Hematopoietic multipotent progenitor cell treated with erythropoietin and hydrocortisone succinate and interleukin-3 and kit ligand, for 8 days (in vitro differentiated cells): ENCODE results near the gene IL3.

ENCODE experiments used
- DNase-seq: peaks from one replicate; pipeline ENCODE4 v3.0.0-alpha.2; 2015

The IL3 gene

GRCh38 chr5:132026516-132027008, 33.9 kb upstream of the IL3 start:
- no peak for DNase-seq

DNA sequence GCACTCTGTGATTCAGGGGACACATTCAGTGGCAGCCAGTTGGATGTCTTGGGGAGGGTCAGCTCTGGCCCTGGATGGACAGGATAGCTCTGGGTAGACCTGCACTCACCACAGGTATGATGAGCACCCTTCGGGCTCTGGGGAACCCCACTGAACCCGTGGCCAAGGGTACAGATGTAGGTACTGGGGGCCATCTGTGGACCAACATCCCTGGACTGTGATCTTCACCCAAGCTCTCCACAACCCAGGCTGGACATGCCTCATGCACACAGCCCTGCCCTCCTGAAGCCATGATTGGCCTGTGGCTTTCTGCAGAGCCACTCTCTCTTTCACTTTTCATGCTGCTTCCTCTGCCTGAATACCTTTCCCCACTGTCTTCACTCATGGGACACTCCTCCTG, 33.4 kb upstream of the IL3 start:
- no peak for DNase-seq

GRCh38 chr5:132029609-132030330, 30.7 kb upstream of the IL3 start:
- no peak for DNase-seq

GRCh38 chr5:132030610-132031009, 29.8 kb upstream of the IL3 start:
- no peak for DNase-seq

DNA sequence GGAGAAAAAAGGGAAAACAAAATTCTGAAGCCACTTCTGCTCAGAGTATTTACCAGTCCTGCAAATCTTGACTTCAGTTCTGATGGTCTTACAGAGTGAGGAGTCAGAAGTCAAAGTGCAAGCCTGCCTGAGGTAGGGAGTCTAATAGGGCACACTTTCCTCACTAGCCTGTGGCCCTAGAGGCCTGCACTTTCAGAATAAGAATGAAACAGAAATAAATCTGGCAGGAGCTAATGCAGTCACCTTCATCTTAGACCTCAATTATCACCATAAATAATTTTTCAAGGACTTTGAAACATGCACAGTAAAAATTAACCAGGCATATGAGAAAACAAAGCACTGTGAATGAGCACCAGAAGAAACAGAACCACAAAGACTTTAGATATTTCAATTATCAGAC, 28.3 kb upstream of the IL3 start:
- DNase-seq: no peak

- DNase-seq: no peak
These were observed 27.3 kb upstream of the IL3 start for GRCh38 chr5:132033122-132033521.

- no peak for DNase-seq
These were observed 23.1 kb upstream of the IL3 start for GRCh38 chr5:132037353-132037752.

GRCh38 chr5:132044207-132044606, 16.2 kb upstream of the IL3 start:
- DNase-seq: no peak

DNA sequence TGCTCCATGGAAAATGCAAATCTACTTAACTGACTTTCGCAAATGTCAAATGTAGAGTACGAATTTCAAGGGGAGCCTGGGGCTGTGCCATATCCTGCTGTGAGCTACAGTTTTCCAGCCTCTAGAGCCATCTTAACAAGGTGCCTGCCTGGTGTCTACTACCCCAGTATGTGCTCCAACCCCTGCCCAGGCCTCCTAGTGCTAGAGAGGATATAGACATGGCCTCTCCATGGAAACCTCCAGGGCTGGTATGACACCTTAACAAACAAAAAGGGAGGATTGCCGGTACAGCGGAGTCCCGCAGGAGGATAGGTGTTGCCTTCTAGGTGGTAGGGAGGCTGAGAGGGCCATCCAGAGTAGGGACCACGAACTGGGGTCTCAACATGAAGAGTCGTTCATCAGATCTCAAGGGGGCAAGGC, 13.6 kb upstream of the IL3 start:
- DNase-seq: no peak

- no peak for DNase-seq
These were observed 11.4 kb upstream of the IL3 start for GRCh38 chr5:132049093-132049492.

DNA sequence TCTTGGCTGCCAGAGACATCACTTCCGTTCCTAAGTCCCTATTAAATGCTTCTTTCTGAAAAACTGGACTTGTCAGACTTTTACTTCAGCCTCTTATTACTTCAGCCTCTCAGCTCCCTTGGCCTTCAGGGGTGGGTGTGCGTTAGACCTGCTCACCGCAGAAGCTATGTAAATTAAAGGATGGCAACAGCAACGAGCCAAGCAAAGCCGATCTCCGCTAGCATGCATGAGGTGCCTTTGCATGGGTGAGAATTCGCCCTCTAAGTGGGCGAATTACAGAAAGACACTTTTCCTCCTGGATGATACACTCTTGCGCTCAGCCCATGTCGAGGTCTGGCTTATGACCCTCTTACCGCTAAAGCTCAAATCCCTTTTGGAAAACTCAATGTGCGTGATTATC, 10.9 kb upstream of the IL3 start:
- DNase-seq: no peak

DNA sequence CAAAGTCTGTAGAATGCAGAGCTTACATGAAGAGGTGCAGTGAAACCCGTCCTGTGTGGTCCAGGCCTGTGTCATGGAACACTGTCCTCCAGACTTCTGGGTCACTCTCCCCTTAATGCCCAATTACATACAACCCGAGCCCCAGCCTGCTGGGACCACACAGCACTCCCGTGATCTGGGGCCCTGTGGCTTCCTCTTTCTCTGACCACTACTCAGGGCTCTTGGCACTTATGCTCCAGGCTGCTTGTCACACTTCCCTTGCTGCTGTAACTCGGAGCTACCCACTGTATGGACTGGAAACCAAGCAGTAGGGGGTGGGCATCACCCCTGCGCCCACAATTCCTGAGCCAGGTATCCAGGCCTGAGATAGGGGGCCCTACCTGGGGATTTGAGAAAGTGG, 10.3 kb upstream of the IL3 start:
- DNase-seq: no peak

DNA sequence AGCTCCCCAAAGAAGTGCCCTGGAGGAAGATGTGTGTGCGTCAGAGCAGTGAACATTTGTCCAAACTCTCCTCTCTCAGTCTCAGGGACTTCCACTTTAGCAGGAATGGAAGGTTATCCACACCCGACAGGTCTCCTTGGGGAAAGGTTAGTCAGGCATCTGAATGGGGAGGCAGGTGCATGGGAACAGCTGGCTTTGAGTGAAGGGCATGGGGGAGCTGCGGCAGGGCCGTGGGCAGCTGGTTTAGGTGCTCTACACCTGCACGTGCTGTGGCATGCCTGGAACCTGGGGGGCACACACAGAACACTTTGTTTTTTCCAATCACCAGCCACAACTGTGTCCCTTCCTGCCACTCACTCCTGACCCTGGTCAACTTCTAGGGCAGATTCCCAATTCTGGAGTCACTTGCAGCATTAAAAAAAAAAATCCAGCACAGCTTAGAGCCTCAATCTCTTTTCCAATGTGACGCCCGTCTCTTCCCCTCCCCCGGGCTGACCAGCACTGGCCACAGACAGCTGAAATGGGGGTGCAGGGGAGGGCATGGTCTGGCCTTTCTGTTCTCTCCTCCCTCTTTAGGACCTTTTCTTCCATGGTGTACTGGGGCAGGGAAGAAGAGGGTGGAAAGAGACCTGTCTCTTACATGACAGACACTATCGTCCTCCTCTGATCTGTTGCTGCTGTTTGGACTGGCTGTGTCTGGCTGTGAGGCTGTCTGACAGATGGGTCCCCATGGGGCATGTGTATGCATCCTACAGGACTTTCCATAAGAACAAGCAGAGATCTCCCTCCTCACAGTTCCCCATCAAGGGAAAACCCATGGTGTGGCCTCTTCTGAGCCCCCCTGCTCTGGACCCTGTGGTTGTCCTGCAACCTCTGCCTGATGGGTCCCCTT, 9.5 kb upstream of the IL3 start:
- no peak for DNase-seq

DNA sequence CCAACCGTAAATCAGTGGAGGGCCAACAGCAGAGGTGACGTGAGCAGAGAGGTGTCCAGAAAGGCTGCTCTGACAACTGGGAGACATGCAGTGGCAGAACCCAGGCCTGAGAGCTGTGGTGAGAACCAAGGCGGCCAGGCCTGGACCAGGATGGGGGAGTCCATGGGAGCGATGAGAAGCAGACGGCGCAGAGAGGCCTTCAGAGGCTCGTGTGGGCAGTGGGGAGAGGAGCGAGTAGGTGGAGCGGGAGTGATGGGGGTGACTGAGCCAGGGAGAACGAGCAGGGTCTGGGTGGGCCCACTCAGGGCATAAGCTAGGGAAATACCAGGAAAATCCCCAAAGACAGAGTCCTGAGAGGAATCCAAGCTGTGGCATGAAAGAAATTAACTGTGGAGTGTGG, 7.9 kb upstream of the IL3 start:
- no peak for DNase-seq

GRCh38 chr5:132053483-132053882, 7.0 kb upstream of the IL3 start:
- DNase-seq: no peak

DNA sequence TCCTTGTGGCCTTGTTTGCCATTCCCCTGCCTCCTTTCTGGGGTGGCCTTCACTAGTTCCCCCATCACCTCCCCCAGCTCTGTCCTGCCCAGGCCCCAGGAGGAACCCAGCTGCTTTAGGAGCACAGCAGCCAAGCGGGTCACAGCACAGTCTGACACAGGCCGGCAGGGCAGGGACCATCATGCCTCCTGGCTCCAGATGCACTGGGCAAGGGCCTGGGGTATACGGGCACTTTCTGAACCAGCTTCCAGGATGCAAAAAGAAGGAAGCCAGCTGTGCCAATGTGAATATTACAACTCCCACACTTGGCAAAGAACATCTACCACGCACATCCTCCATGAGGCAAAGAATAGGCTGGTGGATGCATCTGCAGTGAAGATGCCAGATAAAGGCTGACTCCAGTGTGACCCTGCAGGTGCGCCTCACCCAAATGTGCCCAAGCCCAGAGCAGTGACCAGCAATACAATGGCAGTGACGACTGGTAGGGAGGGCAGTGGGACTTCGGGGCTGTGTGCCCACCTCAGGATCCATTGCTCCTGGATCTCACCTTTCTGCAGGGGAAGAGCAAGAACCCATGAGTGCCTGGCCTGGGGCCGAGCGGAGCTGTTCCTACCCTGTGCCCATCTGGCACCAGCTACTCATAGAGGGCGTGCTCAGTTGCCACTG, 6.3 kb upstream of the IL3 start:
- no peak for DNase-seq

DNA sequence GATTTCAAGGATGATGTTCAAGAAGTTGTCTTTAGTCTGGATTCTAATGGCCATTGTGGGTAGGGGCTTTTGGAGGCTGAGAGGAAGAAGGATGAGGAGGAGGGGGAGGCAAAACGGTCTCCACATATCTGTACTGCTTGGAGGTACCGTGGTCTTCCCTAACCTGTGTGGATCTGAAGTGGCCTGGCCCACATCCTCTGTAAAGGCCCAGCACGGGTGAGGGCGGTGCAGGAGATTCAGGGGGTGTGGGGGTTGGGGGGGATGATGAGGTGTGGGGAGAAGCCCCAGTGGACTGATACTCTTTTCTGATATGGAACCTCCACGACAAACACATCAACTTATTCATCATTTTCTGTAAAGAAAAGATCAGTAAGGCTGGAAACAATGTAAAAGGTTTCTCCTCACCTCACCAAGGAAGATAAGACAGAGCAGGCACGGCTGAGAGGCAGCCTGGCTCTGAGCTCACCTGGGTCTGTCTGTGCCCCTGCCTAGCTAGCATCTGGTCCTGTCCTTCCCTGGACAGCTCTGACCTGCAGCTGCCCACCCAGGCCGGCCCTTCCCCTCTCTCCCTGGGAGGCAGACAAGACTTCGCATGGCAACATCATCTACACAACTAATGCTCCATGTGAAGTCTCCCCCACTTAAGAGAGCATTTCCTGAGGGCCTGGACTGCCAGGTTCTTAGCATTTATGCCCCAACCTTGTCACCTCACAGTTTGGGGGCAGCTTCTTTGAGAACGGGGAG, 5.6 kb upstream of the IL3 start:
- DNase-seq: no peak

DNA sequence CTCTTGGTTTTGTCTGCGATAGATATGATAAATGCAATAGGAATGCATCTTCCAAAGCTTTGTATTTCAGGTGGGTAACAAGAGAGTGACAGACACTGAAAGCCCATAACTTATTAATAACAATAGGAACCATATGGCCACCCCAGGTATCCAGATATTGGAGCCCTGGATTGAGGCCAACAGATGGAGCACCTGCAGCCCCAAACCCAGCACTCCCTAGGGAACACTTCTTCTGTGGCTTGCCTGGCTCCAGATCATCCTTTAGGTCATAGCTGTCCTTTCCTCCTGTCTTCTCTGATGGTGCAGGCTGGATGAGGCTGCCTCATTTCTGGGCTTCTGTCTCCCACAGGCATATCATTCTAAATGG, 5.0 kb upstream of the IL3 start:
- DNase-seq: no peak

- DNase-seq: peak; percentile 56
These were observed 4.4 kb upstream of the IL3 start for GRCh38 chr5:132055808-132056609.

- DNase-seq: no peak
These were observed 3.6 kb upstream of the IL3 start for GRCh38 chr5:132056610-132057497.
